HepG2 (cell line): Measurements from ENCODE around the gene SCFD2. TPM values are rescaled to one million over a fixed set of nuclear protein-coding genes. Genes with fewer than 3 reads are reported as not detected.

ENCODE experiments used
- CENPX ChIP-seq: sonication (generic); formaldehyde crosslinking; IDR thresholded peaks from 2 replicates; pipeline ENCODE4 v1.9.0; 2021; ENCODE audit warnings: mild to moderate bottlenecking, missing genetic modification reagents, moderate library complexity
- FOXK1 ChIP-seq: sonication (generic); formaldehyde crosslinking; IDR thresholded peaks from 2 replicates; pipeline ENCODE4 v1.4.0; 2020; ENCODE audit warnings: low read depth, missing genetic modification reagents, borderline replicate concordance
- HNF4G ChIP-seq, 2 experiments: sonication (generic) in 1 of 2; formaldehyde crosslinking in 1 of 2; IDR thresholded peaks; 2 replicates each; pipeline versions ENCODE4 v1.4.0 to v1.6.1; 2011 to 2020; ENCODE audit warnings: borderline replicate concordance in 2 of 2, low read depth in 2 of 2, mild to moderate bottlenecking in 2 of 2, low read length in 1 of 2, missing genetic modification reagents in 1 of 2, moderate library complexity in 1 of 2
- KAT8 ChIP-seq: IDR thresholded peaks from 2 replicates; pipeline ENCODE4 v1.6.1; 2016; ENCODE audit warnings: missing genetic modification reagents, missing compliant biosample characterization
- MAFG ChIP-seq: sonication (generic); formaldehyde crosslinking; IDR thresholded peaks from 2 replicates; pipeline ENCODE4 v1.5.1; 2020; ENCODE audit warnings: mild to moderate bottlenecking, missing genetic modification reagents
- MZF1 ChIP-seq: sonication (generic); formaldehyde crosslinking; IDR thresholded peaks from 2 replicates; pipeline ENCODE4 v1.8.1; 2023; ENCODE audit warnings: mild to moderate bottlenecking, missing genetic modification reagents, borderline replicate concordance
- NR1H2 ChIP-seq: sonication (generic); formaldehyde crosslinking; IDR thresholded peaks from 2 replicates; pipeline ENCODE4 v1.8.1; 2022; ENCODE audit warnings: low read depth, missing genetic modification reagents, borderline replicate concordance
- RAD21 ChIP-seq: fragments of 450-650 bp; formaldehyde crosslinking; IDR thresholded peaks from 2 replicates; pipeline ENCODE4 v1.5.0; 2020; ENCODE audit warnings: mild to moderate bottlenecking
- RELA ChIP-seq: sonication (generic); formaldehyde crosslinking; IDR thresholded peaks from 2 replicates; pipeline ENCODE4 v1.4.0; 2020; ENCODE audit warnings: missing genetic modification reagents
- SNAPC2 ChIP-seq: sonication (generic); formaldehyde crosslinking; IDR thresholded peaks from 2 replicates; pipeline ENCODE4 v1.8.1; 2022; ENCODE audit warnings: mild to moderate bottlenecking, missing genetic modification reagents
- U2AF1 ChIP-seq: fragments of 200-400 bp; formaldehyde crosslinking; optimal IDR thresholded peaks from 2 replicates; pipeline ENCODE3; 2017; ENCODE audit warnings: mild to moderate bottlenecking, low read depth, low read length
- ZBTB7A ChIP-seq: sonication (generic); formaldehyde crosslinking; IDR thresholded peaks from 2 replicates; pipeline ENCODE4 v1.8.0; 2022; ENCODE audit warnings: mild to moderate bottlenecking, missing genetic modification reagents
- ZBTB7B ChIP-seq: sonication (generic); formaldehyde crosslinking; IDR thresholded peaks from 2 replicates; pipeline ENCODE4 v1.4.0; 2020; ENCODE audit warnings: missing genetic modification reagents
- ZNF251 ChIP-seq: sonication (generic); formaldehyde crosslinking; IDR thresholded peaks from 2 replicates; pipeline ENCODE4 v1.9.0; 2021; ENCODE audit warnings: mild to moderate bottlenecking, missing genetic modification reagents
- ZNF569 ChIP-seq: sonication (generic); formaldehyde crosslinking; IDR thresholded peaks from 2 replicates; pipeline ENCODE4 v1.5.0; 2020; ENCODE audit warnings: mild to moderate bottlenecking, missing genetic modification reagents, moderate library complexity, borderline replicate concordance
- polyA plus RNA-seq, 8 experiments: library from polyadenylated mRNA; depleted of rRNA in 3 of 8; stranded (reverse) in 7 of 8; unstranded in 1 of 8; fragments of >200 nt; fragmentation: Illumina TruSeq in 4 of 8; extraction: Trizol in 4 of 8; gene quantifications; 2 replicates each; pipeline versions ENCODE4 v1.2.1 to v1.2.3, GENCODE V29; 2011 to 2016; ENCODE audit warnings: low read depth in 4 of 8, missing spikeins in 1 of 8, mixed read lengths in 1 of 8; ENCODE audit not compliant: insufficient read depth in 1 of 8
- total RNA-seq, 5 experiments: library from RNA; depleted of rRNA; stranded (reverse); fragments of >200 nt; fragmentation: Illumina TruSeq; extraction: Trizol; gene quantifications; 2 replicates each; pipeline ENCODE4 v1.2.3, GENCODE V29; 2016; ENCODE audit warnings: low read depth in 1 of 5
- TF ChIP-seq, protein P1 (sequence below): sonication (generic); formaldehyde crosslinking; IDR thresholded peaks from 2 replicates; pipeline ENCODE4 v1.8.1; 2022; ENCODE audit warnings: mild to moderate bottlenecking, missing genetic modification reagents
- TF ChIP-seq, protein P2 (sequence below): IDR thresholded peaks from 2 replicates; pipeline ENCODE4 v1.6.1; 2016
- TF ChIP-seq, protein P3 (sequence below): sonication (generic); formaldehyde crosslinking; IDR thresholded peaks from 2 replicates; pipeline ENCODE4 v1.8.0; 2022; ENCODE audit warnings: mild to moderate bottlenecking, missing genetic modification reagents, moderate library complexity
- TF ChIP-seq, protein P4 (sequence below): sonication (generic); formaldehyde crosslinking; conservative IDR thresholded peaks from 2 replicates; pipeline ENCODE4 v1.5.0; 2020; ENCODE audit warnings: missing genetic modification reagents
- TF ChIP-seq, protein P5 (sequence below): sonication (generic); formaldehyde crosslinking; IDR thresholded peaks from 2 replicates; pipeline ENCODE4 v1.5.1; 2020; ENCODE audit warnings: mild to moderate bottlenecking, missing genetic modification reagents, borderline replicate concordance

SCFD2 gene
- total and polyA plus RNA-seq, 2 of the 13 experiments (the other 11 are each of a cell fraction or from before 2014, with no cell fraction given) = 4.6 to 15.6 TPM

DNA sequence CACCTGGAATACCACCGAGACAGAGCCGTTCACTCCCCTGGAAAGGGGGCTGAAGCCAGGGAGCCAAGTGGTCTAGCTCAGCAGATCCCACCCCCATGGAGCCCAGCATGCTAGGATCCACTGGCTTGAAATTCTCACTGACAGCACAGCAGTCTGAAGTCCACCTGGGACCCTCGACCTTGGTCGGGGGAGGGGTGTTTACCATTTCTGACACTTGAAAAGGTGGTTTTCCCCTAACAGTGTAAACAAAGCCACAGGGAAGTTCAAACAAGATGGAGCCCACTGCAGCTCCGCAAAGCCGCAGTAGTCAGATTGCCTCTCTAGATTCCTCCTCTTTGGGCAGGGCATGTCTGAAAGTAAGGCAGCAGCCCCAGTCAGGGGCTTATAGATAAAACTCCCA, 260.5 kb downstream of the SCFD2 start (continued):
- TF ChIP-seq, protein P1, sequence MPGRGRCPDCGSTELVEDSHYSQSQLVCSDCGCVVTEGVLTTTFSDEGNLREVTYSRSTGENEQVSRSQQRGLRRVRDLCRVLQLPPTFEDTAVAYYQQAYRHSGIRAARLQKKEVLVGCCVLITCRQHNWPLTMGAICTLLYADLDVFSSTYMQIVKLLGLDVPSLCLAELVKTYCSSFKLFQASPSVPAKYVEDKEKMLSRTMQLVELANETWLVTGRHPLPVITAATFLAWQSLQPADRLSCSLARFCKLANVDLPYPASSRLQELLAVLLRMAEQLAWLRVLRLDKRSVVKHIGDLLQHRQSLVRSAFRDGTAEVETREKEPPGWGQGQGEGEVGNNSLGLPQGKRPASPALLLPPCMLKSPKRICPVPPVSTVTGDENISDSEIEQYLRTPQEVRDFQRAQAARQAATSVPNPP (CRISPR knock-in tag) = no peak
- no peak for TF ChIP-seq U2AF1
- TF ChIP-seq, protein P2, sequence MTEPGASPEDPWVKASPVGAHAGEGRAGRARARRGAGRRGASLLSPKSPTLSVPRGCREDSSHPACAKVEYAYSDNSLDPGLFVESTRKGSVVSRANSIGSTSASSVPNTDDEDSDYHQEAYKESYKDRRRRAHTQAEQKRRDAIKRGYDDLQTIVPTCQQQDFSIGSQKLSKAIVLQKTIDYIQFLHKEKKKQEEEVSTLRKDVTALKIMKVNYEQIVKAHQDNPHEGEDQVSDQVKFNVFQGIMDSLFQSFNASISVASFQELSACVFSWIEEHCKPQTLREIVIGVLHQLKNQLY (CRISPR knock-in tag) = peak; percentile 27; the same call in 1 of the 2 replicates
- no peak for TF ChIP-seq CENPX (CRISPR knock-in tag)
- TF ChIP-seq, protein P3, sequence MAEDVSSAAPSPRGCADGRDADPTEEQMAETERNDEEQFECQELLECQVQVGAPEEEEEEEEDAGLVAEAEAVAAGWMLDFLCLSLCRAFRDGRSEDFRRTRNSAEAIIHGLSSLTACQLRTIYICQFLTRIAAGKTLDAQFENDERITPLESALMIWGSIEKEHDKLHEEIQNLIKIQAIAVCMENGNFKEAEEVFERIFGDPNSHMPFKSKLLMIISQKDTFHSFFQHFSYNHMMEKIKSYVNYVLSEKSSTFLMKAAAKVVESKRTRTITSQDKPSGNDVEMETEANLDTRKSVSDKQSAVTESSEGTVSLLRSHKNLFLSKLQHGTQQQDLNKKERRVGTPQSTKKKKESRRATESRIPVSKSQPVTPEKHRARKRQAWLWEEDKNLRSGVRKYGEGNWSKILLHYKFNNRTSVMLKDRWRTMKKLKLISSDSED (CRISPR knock-in tag) = no peak
- TF ChIP-seq ZNF569 (CRISPR knock-in tag) = no peak
- no peak for TF ChIP-seq SNAPC2
- TF ChIP-seq HNF4G (IDR thresholded peaks at IDR 0.05; ENCODE audit: borderline replicate concordance, low read depth, low read length) = peak; percentile 57; the same call in 1 of the 2 replicates
- peak; percentile 46; the same call in 1 of the 2 replicates for TF ChIP-seq HNF4G (CRISPR knock-in tag; IDR thresholded peaks at IDR 0.05; ENCODE audit: borderline replicate concordance, low read depth)
- peak; percentile 98 for TF ChIP-seq ZBTB7B (CRISPR knock-in tag)
- TF ChIP-seq MZF1 (CRISPR knock-in tag) = no peak
- TF ChIP-seq RELA = peak; percentile 67; the same call in 1 of the 2 replicates
- TF ChIP-seq, protein P4, sequence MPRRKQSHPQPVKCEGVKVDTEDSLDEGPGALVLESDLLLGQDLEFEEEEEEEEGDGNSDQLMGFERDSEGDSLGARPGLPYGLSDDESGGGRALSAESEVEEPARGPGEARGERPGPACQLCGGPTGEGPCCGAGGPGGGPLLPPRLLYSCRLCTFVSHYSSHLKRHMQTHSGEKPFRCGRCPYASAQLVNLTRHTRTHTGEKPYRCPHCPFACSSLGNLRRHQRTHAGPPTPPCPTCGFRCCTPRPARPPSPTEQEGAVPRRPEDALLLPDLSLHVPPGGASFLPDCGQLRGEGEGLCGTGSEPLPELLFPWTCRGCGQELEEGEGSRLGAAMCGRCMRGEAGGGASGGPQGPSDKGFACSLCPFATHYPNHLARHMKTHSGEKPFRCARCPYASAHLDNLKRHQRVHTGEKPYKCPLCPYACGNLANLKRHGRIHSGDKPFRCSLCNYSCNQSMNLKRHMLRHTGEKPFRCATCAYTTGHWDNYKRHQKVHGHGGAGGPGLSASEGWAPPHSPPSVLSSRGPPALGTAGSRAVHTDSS (CRISPR knock-in tag) = no peak
- peak; percentile 94 for TF ChIP-seq FOXK1 (CRISPR knock-in tag)
- peak; percentile 52; the same call in 1 of the 2 replicates for TF ChIP-seq KAT8 (CRISPR knock-in tag)
- peak; percentile 97 for TF ChIP-seq ZBTB7A (CRISPR knock-in tag)
- no peak for TF ChIP-seq NR1H2 (CRISPR knock-in tag)
- TF ChIP-seq MAFG (CRISPR knock-in tag) = no peak
- 0 out of 2 replicates have a peak, but pooled peaks have one; percentile 13 for TF ChIP-seq RAD21 (CRISPR knock-in tag)
- TF ChIP-seq, protein P5, sequence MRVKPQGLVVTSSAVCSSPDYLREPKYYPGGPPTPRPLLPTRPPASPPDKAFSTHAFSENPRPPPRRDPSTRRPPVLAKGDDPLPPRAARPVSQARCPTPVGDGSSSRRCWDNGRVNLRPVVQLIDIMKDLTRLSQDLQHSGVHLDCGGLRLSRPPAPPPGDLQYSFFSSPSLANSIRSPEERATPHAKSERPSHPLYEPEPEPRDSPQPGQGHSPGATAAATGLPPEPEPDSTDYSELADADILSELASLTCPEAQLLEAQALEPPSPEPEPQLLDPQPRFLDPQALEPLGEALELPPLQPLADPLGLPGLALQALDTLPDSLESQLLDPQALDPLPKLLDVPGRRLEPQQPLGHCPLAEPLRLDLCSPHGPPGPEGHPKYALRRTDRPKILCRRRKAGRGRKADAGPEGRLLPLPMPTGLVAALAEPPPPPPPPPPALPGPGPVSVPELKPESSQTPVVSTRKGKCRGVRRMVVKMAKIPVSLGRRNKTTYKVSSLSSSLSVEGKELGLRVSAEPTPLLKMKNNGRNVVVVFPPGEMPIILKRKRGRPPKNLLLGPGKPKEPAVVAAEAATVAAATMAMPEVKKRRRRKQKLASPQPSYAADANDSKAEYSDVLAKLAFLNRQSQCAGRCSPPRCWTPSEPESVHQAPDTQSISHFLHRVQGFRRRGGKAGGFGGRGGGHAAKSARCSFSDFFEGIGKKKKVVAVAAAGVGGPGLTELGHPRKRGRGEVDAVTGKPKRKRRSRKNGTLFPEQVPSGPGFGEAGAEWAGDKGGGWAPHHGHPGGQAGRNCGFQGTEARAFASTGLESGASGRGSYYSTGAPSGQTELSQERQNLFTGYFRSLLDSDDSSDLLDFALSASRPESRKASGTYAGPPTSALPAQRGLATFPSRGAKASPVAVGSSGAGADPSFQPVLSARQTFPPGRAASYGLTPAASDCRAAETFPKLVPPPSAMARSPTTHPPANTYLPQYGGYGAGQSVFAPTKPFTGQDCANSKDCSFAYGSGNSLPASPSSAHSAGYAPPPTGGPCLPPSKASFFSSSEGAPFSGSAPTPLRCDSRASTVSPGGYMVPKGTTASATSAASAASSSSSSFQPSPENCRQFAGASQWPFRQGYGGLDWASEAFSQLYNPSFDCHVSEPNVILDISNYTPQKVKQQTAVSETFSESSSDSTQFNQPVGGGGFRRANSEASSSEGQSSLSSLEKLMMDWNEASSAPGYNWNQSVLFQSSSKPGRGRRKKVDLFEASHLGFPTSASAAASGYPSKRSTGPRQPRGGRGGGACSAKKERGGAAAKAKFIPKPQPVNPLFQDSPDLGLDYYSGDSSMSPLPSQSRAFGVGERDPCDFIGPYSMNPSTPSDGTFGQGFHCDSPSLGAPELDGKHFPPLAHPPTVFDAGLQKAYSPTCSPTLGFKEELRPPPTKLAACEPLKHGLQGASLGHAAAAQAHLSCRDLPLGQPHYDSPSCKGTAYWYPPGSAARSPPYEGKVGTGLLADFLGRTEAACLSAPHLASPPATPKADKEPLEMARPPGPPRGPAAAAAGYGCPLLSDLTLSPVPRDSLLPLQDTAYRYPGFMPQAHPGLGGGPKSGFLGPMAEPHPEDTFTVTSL (CRISPR knock-in tag) = peak; percentile 86; the same call in 1 of the 2 replicates
- TF ChIP-seq ZNF251 (CRISPR knock-in tag) = no peak
